Tibial nerve (tissue), 4 donors: ENCODE data around the gene ERI2.

ENCODE experiments used
- CTCF ChIP-seq, 5 experiments: fragments of 200-600 bp in 3 of 5; fragments of 450-650 bp in 2 of 5; sonication (generic) in 3 of 5; IDR thresholded peaks; one replicate each; pipeline ENCODE4 v1.5.1; 2016 to 2019; ENCODE audit warnings: antibody characterized with exemption in 5 of 5, mild to moderate bottlenecking in 3 of 5, moderate library complexity in 2 of 5
- EP300 ChIP-seq, 2 donors: sonication (generic); formaldehyde crosslinking; IDR thresholded peaks; one replicate each; pipeline ENCODE4 v1.6.1; 2017; ENCODE audit warnings: antibody characterized with exemption in 2 of 2, mild to moderate bottlenecking in 1 of 2
- POLR2A ChIP-seq, 2 donors: fragments of 450-650 bp; IDR thresholded peaks; one replicate each; pipeline ENCODE4 v1.6.1; 2017; ENCODE audit warnings: antibody characterized with exemption in 2 of 2, mild to moderate bottlenecking in 2 of 2, moderate library complexity in 2 of 2

GRCh38 chr16:20830372-20830771 is 24.1 kb upstream of the ERI2 start:
- TF ChIP-seq CTCF (IDR thresholded peaks at IDR 0.05) (no peak), POLR2A (IDR thresholded peaks at IDR 0.05) (no peak), EP300 (IDR thresholded peaks at IDR 0.05) (no peak)
